Measurements from ENCODE around the gene KRT5.

- TF ChIP-seq CTCF (IDR thresholded peaks at IDR 0.05; ENCODE audit: poor library complexity) (no peak), EZH2phosphoT487 (IDR thresholded peaks at IDR 0.05; ENCODE audit: low read depth, severe bottlenecking, unreplicated experiment) (no peak)
These were observed 12.0 kb downstream of the KRT5 start for GRCh38 chr12:52508211-52508610.
